HCT116 (cell line): ENCODE measurements around the gene VIPR2. TPM values are rescaled to one million over a fixed set of nuclear protein-coding genes. Genes with fewer than 3 reads are reported as not detected.
A peak's percentile ranks its signal among the peaks of the same experiment; 100 is the strongest.

ENCODE experiments used
- ATAC-seq: fragments of 200-7000 bp; cut with Tn5 transposase; 2 replicates; pipeline ENCODE4 v1.9.1; 2020; ENCODE audit warnings: mild to moderate bottlenecking, moderate library complexity
- BruUV-seq: library from RNA; stranded (reverse); fragments of 400-500 nt; replicated peaks from 2 replicates; lab custom pipeline; 2021; lab: Mats Ljungman, UMichigan
- CTCF ChIA-PET: fragments of 300-600 bp; sonication (Branson Sonifier 250); formaldehyde crosslinking; loops from one replicate; lab custom pipeline; 2021; ENCODE audit warnings: antibody characterized with exemption; lab: Charles Lee
- POLR2A ChIA-PET: fragments of 300-600, 350-600 bp; sonication (Branson Sonifier 250); formaldehyde crosslinking; loops from one replicate; lab custom pipeline; 2021; ENCODE audit warnings: antibody characterized with exemption; lab: Charles Lee
- RAD21 ChIA-PET, 2 experiments: fragments of 300-600 bp; sonication (Branson Sonifier 250); formaldehyde crosslinking; loops; one replicate each; lab custom pipeline; 2023; ENCODE audit warnings: low total read pairs in 2 of 2; ENCODE audit not compliant: uncharacterized antibody in 2 of 2, unreplicated experiment in 2 of 2, low non-redundant PET in 1 of 2; lab: Charles Lee
- DNase-seq: peaks from one replicate; pipeline ENCODE4 v3.0.0-alpha.2; 2010; ENCODE audit warnings: low read depth, low spot score
- H2AFZ ChIP-seq: fragments of 200-600 bp; shearing (Covaris generic), sonication (generic); 2 replicates; pipeline ENCODE4 v1.6.1; 2017; ENCODE audit warnings: low read depth, mixed run types, mixed read lengths, antibody characterized with exemption, low read length; ENCODE audit not compliant: poor library complexity, severe bottlenecking
- H3K27ac ChIP-seq: 2 replicates; pipeline ENCODE4 v1.5.1; 2012; ENCODE audit warnings: low read depth, low read length
- H3K27me3 ChIP-seq: fragments of 200-600 bp; sonication (generic); 2 replicates; pipeline ENCODE4 v1.6.1; 2016; ENCODE audit warnings: mixed run types, low read length, mixed read lengths; ENCODE audit not compliant: insufficient read depth
- H3K36me3 ChIP-seq, 2 experiments: fragments of 200-500 bp in 1 of 2; fragments of 200-600 bp in 1 of 2; sonication (Bioruptor generic) in 1 of 2; sonication (generic) in 1 of 2; 2 replicates each; pipeline versions ENCODE4 v1.5.1 to v1.6.1; 2014 to 2016; ENCODE audit warnings: low read length in 2 of 2, inconsistent platforms in 1 of 2, mixed read lengths in 1 of 2, mixed run types in 1 of 2; ENCODE audit not compliant: insufficient read depth in 2 of 2, control insufficient read depth in 1 of 2
- H3K4me1 ChIP-seq, 2 experiments: fragments of 200-600 bp in 1 of 2; sonication (generic) in 1 of 2; 2 replicates each; pipeline versions ENCODE4 v1.5.1 to v1.6.1; 2012 to 2017; ENCODE audit warnings: low read length in 2 of 2, inconsistent platforms in 1 of 2, mild to moderate bottlenecking in 1 of 2, mixed read lengths in 1 of 2, mixed run types in 1 of 2, moderate library complexity in 1 of 2; ENCODE audit not compliant: insufficient read depth in 2 of 2, control insufficient read depth in 1 of 2
- H3K4me2 ChIP-seq: fragments of 200-600 bp; sonication (generic); 2 replicates; pipeline ENCODE4 v1.6.1; 2017; ENCODE audit warnings: mixed run types, low read length, mixed read lengths
- H3K4me3 ChIP-seq, 2 experiments: fragments of 200-600 bp in 1 of 2; sonication (generic) in 1 of 2; replicated peaks in 1 of 2; 2 replicates each; pipeline ENCODE4 v1.5.1; 2011 to 2016; ENCODE audit warnings: low read length in 2 of 2, control low read depth in 1 of 2, low read depth in 1 of 2, mild to moderate bottlenecking in 1 of 2, mixed read lengths in 1 of 2, mixed run types in 1 of 2
- H3K79me2 ChIP-seq: fragments of 200-600 bp; sonication (generic); 2 replicates; pipeline ENCODE4 v1.6.1; 2017; ENCODE audit warnings: mild to moderate bottlenecking, mixed run types, low read length, moderate library complexity, mixed read lengths; ENCODE audit not compliant: insufficient read depth
- H3K9ac ChIP-seq: fragments of 200-600 bp; sonication (generic); 2 replicates; pipeline ENCODE4 v1.6.1; 2016; ENCODE audit warnings: low read length, mixed read lengths
- H3K9me2 ChIP-seq: fragments of 200-600 bp; sonication (generic), shearing (Covaris generic); 2 replicates; pipeline ENCODE4 v1.6.1; 2017; ENCODE audit warnings: mixed run types, mild to moderate bottlenecking, moderate library complexity; ENCODE audit not compliant: insufficient read depth
- H3K9me3 ChIP-seq, 2 experiments: fragments of 200-500 bp in 1 of 2; fragments of 200-600 bp in 1 of 2; sonication (Bioruptor generic) in 1 of 2; sonication (generic) in 1 of 2; 2 replicates each; pipeline ENCODE4 v1.6.1; 2014 to 2017; ENCODE audit warnings: low read length in 2 of 2, mixed read lengths in 2 of 2, inconsistent platforms in 1 of 2, low read depth in 1 of 2, mild to moderate bottlenecking in 1 of 2, mixed run types in 1 of 2, moderate library complexity in 1 of 2; ENCODE audit not compliant: control insufficient read depth in 1 of 2, insufficient read depth in 1 of 2
- H4K20me1 ChIP-seq: fragments of 200-600 bp; sonication (generic), shearing (Covaris generic); 2 replicates; pipeline ENCODE4 v1.6.1; 2017; ENCODE audit warnings: mixed run types, mild to moderate bottlenecking, moderate library complexity; ENCODE audit not compliant: insufficient read depth
- CBX3 ChIP-seq: IDR thresholded peaks from 2 replicates; pipeline ENCODE4 v1.6.1; 2012; ENCODE audit warnings: low read depth
- CEBPB ChIP-seq: IDR thresholded peaks from 2 replicates; pipeline ENCODE4 v1.6.1; 2012; ENCODE audit warnings: low read depth
- CTCF ChIP-seq, 3 experiments: fragments of 200-600 bp in 1 of 3; sonication (generic) in 1 of 3; IDR thresholded peaks in 2 of 3; conservative IDR thresholded peaks in 1 of 3; 2 replicates each; pipeline ENCODE4 v1.5.1; 2012 to 2017; ENCODE audit warnings: low read depth in 2 of 3, low read length in 2 of 3, antibody characterized with exemption in 1 of 3, borderline replicate concordance in 1 of 3, control low read depth in 1 of 3, mild to moderate bottlenecking in 1 of 3, mixed read lengths in 1 of 3, mixed run types in 1 of 3, moderate library complexity in 1 of 3; ENCODE audit not compliant: insufficient read depth in 1 of 3
- EGR1 ChIP-seq: IDR thresholded peaks from 2 replicates; pipeline ENCODE4 v1.6.1; 2012; ENCODE audit warnings: low read depth
- EZH2 ChIP-seq: fragments of 200-600 bp; sonication (generic); IDR thresholded peaks from 2 replicates; pipeline ENCODE4 v1.6.1; 2017; ENCODE audit warnings: antibody characterized with exemption, mixed run types
- EZH2phosphoT487 ChIP-seq: fragments of 200-600 bp; IDR thresholded peaks from 2 replicates; pipeline ENCODE4 v1.6.1; 2018; ENCODE audit warnings: antibody characterized with exemption, borderline replicate concordance
- MAX ChIP-seq: IDR thresholded peaks from 2 replicates; pipeline ENCODE4 v1.6.1; 2012
- POLR2A ChIP-seq: IDR thresholded peaks from 2 replicates; pipeline ENCODE4 v1.7.0; 2011; ENCODE audit warnings: borderline replicate concordance; ENCODE audit not compliant: insufficient read depth, insufficient read length; ENCODE audit errors: extremely low read depth
- POLR2AphosphoS5 ChIP-seq: IDR thresholded peaks from 2 replicates; pipeline ENCODE4 v1.6.1; 2011; ENCODE audit warnings: mild to moderate bottlenecking, low read depth, low read length, moderate library complexity
- RAD21 ChIP-seq: IDR thresholded peaks from 2 replicates; pipeline ENCODE4 v1.6.1; 2012; ENCODE audit warnings: low read depth, mild to moderate bottlenecking
- SP1 ChIP-seq: IDR thresholded peaks from 2 replicates; pipeline ENCODE4 v1.6.1; 2012; ENCODE audit warnings: low read depth
- SRF ChIP-seq: IDR thresholded peaks from 2 replicates; pipeline ENCODE4 v1.6.1; 2012; ENCODE audit warnings: low read depth
- YY1 ChIP-seq: IDR thresholded peaks from 2 replicates; pipeline ENCODE4 v1.6.1; 2011; ENCODE audit warnings: low read length, low read depth, moderate library complexity, mild to moderate bottlenecking; ENCODE audit not compliant: insufficient replicate concordance; ENCODE audit errors: extremely low read depth
- ZBTB33 ChIP-seq: IDR thresholded peaks from 2 replicates; pipeline ENCODE4 v1.6.1; 2011; ENCODE audit warnings: mild to moderate bottlenecking, low read length, moderate library complexity; ENCODE audit not compliant: insufficient replicate concordance; ENCODE audit errors: extremely low read depth
- ZFX ChIP-seq: fragments of 450-650 bp; IDR thresholded peaks from 2 replicates; pipeline ENCODE4 v1.6.1; 2017
- ZNF274 ChIP-seq: fragments of 200-500 bp; sonication (Bioruptor generic); IDR thresholded peaks from 2 replicates; pipeline ENCODE4 v1.6.1; 2014; ENCODE audit warnings: mild to moderate bottlenecking, low read depth, low read length, inconsistent platforms
- intact Hi-C: fragments of 100-400 bp; cut with micrococcal nuclease; formaldehyde crosslinking; loops from 2 replicates; pipeline ENCODE4 v1.10.0; 2022
- total RNA-seq: library from RNA; stranded (reverse); gene quantifications from one replicate; pipeline ENCODE4 v1.2.1, GENCODE V29; 2021; ENCODE audit not compliant: unreplicated experiment

Gene VIPR2
- total RNA-seq, 1 experiment from 2014 or later = 0.10 TPM

- peak; percentile 22 to 41 (median 29); a peak in 3 of 6 replicates for TF ChIP-seq CTCF (IDR thresholded peaks at IDR 0.05 in 2 of 3, conservative IDR thresholded peaks at IDR 0.05 in 1 of 3; ENCODE audit: borderline replicate concordance in 1 of 3, insufficient read depth in 1 of 3, low read depth in 2 of 3, low read length in 2 of 3)
- no peak for TF ChIP-seq CEBPB
- peak; percentile 49 for TF ChIP-seq YY1
- no peak for TF ChIP-seq SP1
- TF ChIP-seq POLR2AphosphoS5 = peak; percentile 48
- no peak for TF ChIP-seq SRF
- TF ChIP-seq ZNF274 = no peak
Measured at GRCh38 chr7:159030490-159031134, 114.1 kb downstream of the VIPR2 start (continued).

GRCh38 chr7:159028508-159029401 is 115.9 kb downstream of the VIPR2 start:
- ChIA-PET CTCF (no interaction called here), RAD21 (no interaction called here), POLR2A (no interaction called here)
- Histone ChIP-seq H3K9me3 (no peaks in the 10 kb centered on the region), H3K27me3 (no peaks in the 10 kb centered on the region), H3K27ac (no peak overlapping the region), H3K4me1 (peaks cover 0 to 17% of the 10 kb centered on the region in 2 experiments; a peak in 1 of 4 replicates), H3K9me2 (no peaks in the 10 kb centered on the region), H2AFZ (no peak overlapping the region), H3K4me3 (no peak overlapping the region), H3K36me3 (no peaks in the 10 kb centered on the region), H3K79me2 (no peaks in the 10 kb centered on the region), H3K4me2 (no peak overlapping the region), H4K20me1 (no peaks in the 10 kb centered on the region), H3K9ac (no peak overlapping the region)
- no TSS peak for BruUV-seq
- intact Hi-C loops = no loop called here
- no peak for ATAC-seq
- no peak for DNase-seq
- TF ChIP-seq CEBPB (no peak), ZNF274 (no peak), POLR2A (no peak), MAX (no peak), SRF (no peak), CTCF (IDR thresholded peaks at IDR 0.05 in 2 of 3, conservative IDR thresholded peaks at IDR 0.05 in 1 of 3; ENCODE audit: borderline replicate concordance in 1 of 3, insufficient read depth in 1 of 3, low read depth in 2 of 3, low read length in 2 of 3) (no peak), ZBTB33 (no peak), EGR1 (no peak), EZH2 (no peak), YY1 (no peak), CBX3 (no peak), RAD21 (no peak), EZH2phosphoT487 (no peak), ZFX (no peak)
